Heart left ventricle (tissue), 16 donors: ENCODE data around the gene SNX15. TPM values are rescaled to one million over a fixed set of nuclear protein-coding genes. Genes with fewer than 3 reads are reported as not detected.
A peak's percentile ranks its signal among the peaks of the same experiment; 100 is the strongest.

Experiments
- ATAC-seq, 4 donors: fragments of 200-7000 bp; cut with Tn5 transposase; one replicate each; pipeline ENCODE4 v1.9.1; 2020 to 2022; ENCODE audit warnings: moderate library complexity in 4 of 4, mild to moderate bottlenecking in 3 of 4, moderate number of reproducible peaks in 1 of 4
- DNase-seq, 5 donors: peaks; one replicate each; pipeline ENCODE4 v3.0.0-alpha.2; 2020
- H3K27ac ChIP-seq, 12 donors: fragments of 200-600 bp; sonication (generic) in 4 of 12; one replicate each; pipeline versions ENCODE4 v1.5.0 to v1.8.0; 2016 to 2022; ENCODE audit warnings: mild to moderate bottlenecking in 2 of 12
- H3K27me3 ChIP-seq, 9 donors: fragments of 200-600 bp; sonication (generic) in 2 of 9; one replicate each; pipeline versions ENCODE4 v1.5.1 to v1.8.0; 2016 to 2022; ENCODE audit warnings: mild to moderate bottlenecking in 3 of 9
- H3K36me3 ChIP-seq, 9 donors: fragments of 200-600 bp; sonication (generic) in 2 of 9; one replicate each; pipeline versions ENCODE4 v1.5.0 to v1.8.0; 2018 to 2022; ENCODE audit warnings: mild to moderate bottlenecking in 2 of 9
- H3K4me1 ChIP-seq, 12 donors: fragments of 200-600 bp; sonication (generic) in 4 of 12; one replicate each; pipeline versions ENCODE4 v1.5.0 to v1.8.0; 2016 to 2022; ENCODE audit warnings: mild to moderate bottlenecking in 3 of 12
- H3K4me3 ChIP-seq, 12 donors: fragments of 200-600 bp; sonication (generic) in 4 of 12; one replicate each; pipeline versions ENCODE4 v1.5.0 to v1.8.0; 2017 to 2022; ENCODE audit warnings: mild to moderate bottlenecking in 9 of 12, moderate library complexity in 4 of 12
- H3K9me3 ChIP-seq, 12 donors: fragments of 200-600 bp; sonication (generic) in 4 of 12; one replicate each; pipeline versions ENCODE4 v1.5.0 to v1.8.0; 2016 to 2022; ENCODE audit warnings: mild to moderate bottlenecking in 1 of 12
- POLR2A ChIP-seq, 2 donors: fragments of 450-650 bp; IDR thresholded peaks; one replicate each; pipeline ENCODE4 v1.6.1; 2017; ENCODE audit warnings: antibody characterized with exemption in 2 of 2, mild to moderate bottlenecking in 2 of 2, moderate library complexity in 2 of 2
- WGBS, 4 donors: extraction: QIAGEN DNeasy Blood & Tissue Kit in 2 of 4; methylation state at CpG; one replicate each; pipeline versions ENCODE4 v1.1.5 to v1.1.7; 2013 to 2018; 5-methylcytosine and 5-hydroxymethylcytosine counted together
- intact Hi-C, 10 donors: fragments of 100-400 bp; cut with DNase I; formaldehyde crosslinking; loops; one replicate each; pipeline versions ENCODE4 v1.11.1 to v1.14.2; 2022
- polyA plus RNA-seq, 2 donors: library from polyadenylated mRNA; stranded (reverse); fragments of 200-250 nt; gene quantifications; one replicate each; pipeline ENCODE4 v1.2.3, GENCODE V29; 2013
- total RNA-seq, 9 donors: library from RNA; depleted of rRNA in 2 of 9; stranded (reverse); fragments of >200 nt in 2 of 9; fragmentation: NEBNext Ultra II Directional in 3 of 9; extraction: Animal tissue kit (Norgen Biotek cat#: 25700) in 3 of 9; gene quantifications; one replicate each; pipeline versions ENCODE4 v1.1.0 to v1.2.4, GENCODE V29; 2016 to 2023
- TF ChIP-seq, protein P1 (sequence below), 12 donors: fragments of 200-600 bp; sonication (generic) in 4 of 12; IDR thresholded peaks; one replicate each; pipeline versions ENCODE4 v1.5.0 to v1.8.0; 2018 to 2022; ENCODE audit warnings: antibody characterized with exemption in 12 of 12, mild to moderate bottlenecking in 5 of 12
- donor health status: ischemic (EF 13 %, LVEDD 7.1; RV severe dilation, severe dysfunction).
- donor health status: healthy with polysubstance abuse.
- donor health status: DM: no; HTN: yes; CAD: no.
- donor health status: DM: no; HTN: no; CAD: no.
- donor health status: ischemic (EF 25% LVEDD 6.9; RV normal size, moderate dysfunction).
- donor health status: ischemic (EF 25% LVEDD 5.7; RV mildly dilated, moderate dysfunction).
- donor health status: healthy.
- donor health status: DM: yes; HTN: yes; CAD: no.
- donor health status: ischemic (EF 35%, LVEDD 5.7; RV mildly dilated, moderate dysfunction).
- donor health status: nonischemic (EF 11% LVEDD 7.7; RV severe dilation, severe dysfunction).
- donor health status: DM: yes; HTN: yes; CAD: no.
- donor health status: PGD.
- donor health status: ischemic (EF 29% LVEDD 5.4; RV normal size, mild dysfunction).
- donor health status: nonischemic (EF 23%, LVEDD 6.1; RV moderate dilation, normal function).

The SNX15 gene
- total and polyA plus RNA-seq, 11 donors: 12.7 to 33.0 (median 17.9) TPM

GRCh38 chr11:65060913-65061408 lies 33.7 kb downstream of the SNX15 start:
- no peak overlapping the region for H3K4me3 ChIP-seq
- H3K9me3 ChIP-seq: no peaks in the 10 kb centered on the region
- no peak overlapping the region for H3K27ac ChIP-seq
- no peaks in the 10 kb centered on the region for H3K27me3 ChIP-seq
- DNase-seq (no peak), ATAC-seq (no peak)
- no peaks in the 10 kb centered on the region for H3K36me3 ChIP-seq
- intact Hi-C loops: no loop called here
- no peak for TF ChIP-seq POLR2A (IDR thresholded peaks at IDR 0.05)
- TF ChIP-seq, protein P1, sequence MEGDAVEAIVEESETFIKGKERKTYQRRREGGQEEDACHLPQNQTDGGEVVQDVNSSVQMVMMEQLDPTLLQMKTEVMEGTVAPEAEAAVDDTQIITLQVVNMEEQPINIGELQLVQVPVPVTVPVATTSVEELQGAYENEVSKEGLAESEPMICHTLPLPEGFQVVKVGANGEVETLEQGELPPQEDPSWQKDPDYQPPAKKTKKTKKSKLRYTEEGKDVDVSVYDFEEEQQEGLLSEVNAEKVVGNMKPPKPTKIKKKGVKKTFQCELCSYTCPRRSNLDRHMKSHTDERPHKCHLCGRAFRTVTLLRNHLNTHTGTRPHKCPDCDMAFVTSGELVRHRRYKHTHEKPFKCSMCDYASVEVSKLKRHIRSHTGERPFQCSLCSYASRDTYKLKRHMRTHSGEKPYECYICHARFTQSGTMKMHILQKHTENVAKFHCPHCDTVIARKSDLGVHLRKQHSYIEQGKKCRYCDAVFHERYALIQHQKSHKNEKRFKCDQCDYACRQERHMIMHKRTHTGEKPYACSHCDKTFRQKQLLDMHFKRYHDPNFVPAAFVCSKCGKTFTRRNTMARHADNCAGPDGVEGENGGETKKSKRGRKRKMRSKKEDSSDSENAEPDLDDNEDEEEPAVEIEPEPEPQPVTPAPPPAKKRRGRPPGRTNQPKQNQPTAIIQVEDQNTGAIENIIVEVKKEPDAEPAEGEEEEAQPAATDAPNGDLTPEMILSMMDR (IDR thresholded peaks at IDR 0.05): peak in 1 of 12 donors; percentile 5
- no peaks in the 10 kb centered on the region for H3K4me1 ChIP-seq
- 58 to 74% (median 62%) methylated on average over 9 of the region's 9 CpGs for WGBS, 4 donors

DNA sequence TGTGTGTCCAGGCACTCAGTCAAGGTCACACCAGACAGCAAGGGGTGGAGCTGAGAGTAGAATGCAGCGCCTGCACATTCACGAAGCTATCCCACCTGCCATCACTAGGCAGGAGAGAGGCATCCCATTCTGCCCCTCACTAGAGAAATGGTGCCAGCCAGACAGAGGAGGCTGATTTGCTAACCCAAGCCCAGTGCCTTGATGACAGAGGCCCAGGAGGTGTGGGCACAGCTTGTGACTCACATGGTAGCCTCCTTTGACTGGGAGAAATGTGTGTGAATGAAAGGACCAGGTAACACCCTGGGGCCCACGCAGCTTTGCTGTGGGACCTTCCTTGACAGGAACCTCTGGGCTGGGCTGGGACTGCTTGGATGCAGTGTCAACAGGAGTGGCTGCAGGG lies 36.3 kb downstream of the SNX15 start:
- DNase-seq: no peak
- intact Hi-C loops: no loop called here
- H3K4me3 ChIP-seq: no peak overlapping the region
- no peaks in the 10 kb centered on the region for H3K4me1 ChIP-seq
- no peak for TF ChIP-seq POLR2A (IDR thresholded peaks at IDR 0.05)
- TF ChIP-seq, protein P1 (IDR thresholded peaks at IDR 0.05): no peak
- H3K27ac ChIP-seq: no peak overlapping the region
- 60 to 89% (median 75%) methylated on average over 1 to 3 of the region's 3 CpGs for WGBS, 4 donors
- ATAC-seq: no peak
- H3K27me3 ChIP-seq: no peaks in the 10 kb centered on the region
- H3K36me3 ChIP-seq: no peaks in the 10 kb centered on the region
- H3K9me3 ChIP-seq: no peaks in the 10 kb centered on the region

DNA sequence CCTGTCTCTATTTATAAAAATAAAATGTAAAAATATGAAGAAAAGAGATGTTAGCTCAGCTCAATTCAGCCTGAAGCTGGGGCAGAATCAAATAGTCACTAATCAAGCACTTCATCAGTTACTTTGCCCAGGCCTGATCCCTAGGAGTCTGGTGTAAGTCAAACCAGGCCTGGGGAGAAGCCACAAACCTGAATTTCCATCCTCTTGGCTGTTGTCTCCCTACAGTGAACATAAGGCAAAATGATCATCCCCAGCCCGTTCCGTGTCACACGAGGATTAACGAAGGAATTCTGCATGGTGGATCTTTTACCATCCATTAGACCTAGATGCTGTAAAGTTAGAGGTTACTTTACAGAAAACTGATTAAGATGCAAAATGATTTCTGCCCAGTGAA lies 37.6 kb downstream of the SNX15 start:
- intact Hi-C loops: no loop called here
- TF ChIP-seq POLR2A (IDR thresholded peaks at IDR 0.05): no peak
- TF ChIP-seq, protein P1 (IDR thresholded peaks at IDR 0.05): no peak
- WGBS, 4 donors: 71 to 88% (median 82%) methylated on average over 4 of the region's 4 CpGs

GRCh38 chr11:65065851-65066250 lies 38.6 kb downstream of the SNX15 start:
- no peak for DNase-seq
- 53 to 61% (median 55%) methylated on average over 6 to 7 of the region's 7 CpGs for WGBS, 4 donors
- Histone ChIP-seq H3K27ac (no peak overlapping the region), H3K9me3 (no peaks in the 10 kb centered on the region), H3K4me1 (no peaks in the 10 kb centered on the region), H3K27me3 (no peaks in the 10 kb centered on the region), H3K4me3 (no peak overlapping the region), H3K36me3 (no peaks in the 10 kb centered on the region)
- TF ChIP-seq, protein P1 (IDR thresholded peaks at IDR 0.05): no peak
- no peak for TF ChIP-seq POLR2A (IDR thresholded peaks at IDR 0.05)
- intact Hi-C loops: no loop called here
- ATAC-seq: no peak

More for the DNA sequence above, 37.6 kb downstream of the SNX15 start:
- Histone ChIP-seq H3K27ac (no peak overlapping the region), H3K27me3 (no peaks in the 10 kb centered on the region), H3K4me1 (no peaks in the 10 kb centered on the region), H3K36me3 (no peaks in the 10 kb centered on the region), H3K9me3 (no peaks in the 10 kb centered on the region), H3K4me3 (no peak overlapping the region)
- no peak for ATAC-seq
- DNase-seq: no peak
